ENCODE data around the gene GAREM1.

GAREM1 gene

GRCh38 chr18:32278177-32278799 lies 192.4 kb downstream of the GAREM1 start:
- no peaks in the 10 kb centered on the region for H3K27me3 ChIP-seq (ENCODE audit: control insufficient read depth, insufficient read depth, low read length)
- H3K36me3 ChIP-seq (ENCODE audit: control insufficient read depth, insufficient read depth, low read length), result no peaks in the 10 kb centered on the region
- H3K9me3 ChIP-seq (ENCODE audit: control insufficient read depth, insufficient read depth, low read length), result no peaks in the 10 kb centered on the region
- no peak overlapping the region for H3K4me3 ChIP-seq (ENCODE audit: low read depth, low read length)
- H3K9ac ChIP-seq (ENCODE audit: low read depth, low read length), result no peak overlapping the region
- H3K4me1 ChIP-seq (ENCODE audit: control insufficient read depth, insufficient read depth, low read length), result no peaks in the 10 kb centered on the region

- no peak overlapping the region for H3K4me3 ChIP-seq (ENCODE audit: low read depth, low read length)
- H3K27me3 ChIP-seq (ENCODE audit: control insufficient read depth, insufficient read depth, low read length), result no peaks in the 10 kb centered on the region
- no peaks in the 10 kb centered on the region for H3K4me1 ChIP-seq (ENCODE audit: control insufficient read depth, insufficient read depth, low read length)
- no peak overlapping the region for H3K9ac ChIP-seq (ENCODE audit: low read depth, low read length)
- no peaks in the 10 kb centered on the region for H3K36me3 ChIP-seq (ENCODE audit: control insufficient read depth, insufficient read depth, low read length)
- H3K9me3 ChIP-seq (ENCODE audit: control insufficient read depth, insufficient read depth, low read length), result no peaks in the 10 kb centered on the region
Measured at GRCh38 chr18:32277549-32277948, 193.1 kb downstream of the GAREM1 start.

- H3K9me3 ChIP-seq (ENCODE audit: control insufficient read depth, insufficient read depth, low read length), result no peaks in the 10 kb centered on the region
- H3K27me3 ChIP-seq (ENCODE audit: control insufficient read depth, insufficient read depth, low read length), result no peaks in the 10 kb centered on the region
- peaks cover 2% of the 10 kb centered on the region for H3K4me1 ChIP-seq (ENCODE audit: control insufficient read depth, insufficient read depth, low read length)
- no peaks in the 10 kb centered on the region for H3K36me3 ChIP-seq (ENCODE audit: control insufficient read depth, insufficient read depth, low read length)
- no peak overlapping the region for H3K4me3 ChIP-seq (ENCODE audit: low read depth, low read length)
- no peak overlapping the region for H3K9ac ChIP-seq (ENCODE audit: low read depth, low read length)
Measured at GRCh38 chr18:32276906-32277305, 193.8 kb downstream of the GAREM1 start.

DNA sequence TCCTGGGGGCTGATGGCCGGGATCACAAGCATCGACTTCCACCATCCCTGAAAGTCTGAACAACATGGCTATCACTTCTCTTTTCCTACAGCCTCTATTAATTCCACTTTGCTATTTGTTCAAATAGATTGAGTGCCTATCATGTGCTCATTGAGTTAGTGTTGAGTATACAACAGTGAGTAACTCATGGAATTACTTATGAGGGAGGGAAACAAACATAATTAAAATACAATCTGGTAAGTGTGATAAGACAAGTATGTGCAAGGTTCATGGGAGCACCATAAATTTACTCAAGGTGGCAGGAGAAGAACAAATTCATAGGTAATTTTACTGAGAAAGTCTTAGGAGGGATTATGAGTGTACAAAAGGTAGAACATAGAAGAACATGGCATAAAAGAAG lies 194.4 kb downstream of the GAREM1 start:
- Histone ChIP-seq H3K27me3 (ENCODE audit: control insufficient read depth, insufficient read depth, low read length) (no peaks in the 10 kb centered on the region), H3K36me3 (ENCODE audit: control insufficient read depth, insufficient read depth, low read length) (no peaks in the 10 kb centered on the region), H3K9ac (ENCODE audit: low read depth, low read length) (no peak overlapping the region), H3K4me3 (ENCODE audit: low read depth, low read length) (no peak overlapping the region), H3K9me3 (ENCODE audit: control insufficient read depth, insufficient read depth, low read length) (no peaks in the 10 kb centered on the region), H3K4me1 (ENCODE audit: control insufficient read depth, insufficient read depth, low read length) (peaks cover 3% of the 10 kb centered on the region)

DNA sequence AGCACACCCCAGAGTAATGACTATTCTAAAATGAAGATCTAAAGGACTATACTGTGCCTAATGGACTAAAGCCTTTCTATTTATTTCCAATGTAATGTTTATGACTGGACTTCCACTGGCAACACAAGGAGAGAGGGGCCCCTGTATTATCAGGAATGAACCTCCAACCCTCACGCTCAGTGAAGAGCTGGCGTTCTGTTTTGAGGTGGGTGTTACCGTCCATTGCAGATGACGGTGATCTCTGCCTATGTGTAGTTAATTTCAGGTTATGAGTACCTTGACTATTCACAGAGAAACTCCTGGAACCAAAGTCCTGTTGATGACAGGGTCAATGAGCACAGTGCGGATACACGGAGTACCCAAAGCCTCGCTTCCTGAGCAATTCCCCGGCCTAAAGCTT lies 195.5 kb downstream of the GAREM1 start:
- no peaks in the 10 kb centered on the region for H3K36me3 ChIP-seq (ENCODE audit: control insufficient read depth, insufficient read depth, low read length)
- no peak overlapping the region for H3K4me3 ChIP-seq (ENCODE audit: low read depth, low read length)
- no peak overlapping the region for H3K9ac ChIP-seq (ENCODE audit: low read depth, low read length)
- H3K9me3 ChIP-seq (ENCODE audit: control insufficient read depth, insufficient read depth, low read length), result no peaks in the 10 kb centered on the region
- no peaks in the 10 kb centered on the region for H3K27me3 ChIP-seq (ENCODE audit: control insufficient read depth, insufficient read depth, low read length)
- peaks cover 3% of the 10 kb centered on the region for H3K4me1 ChIP-seq (ENCODE audit: control insufficient read depth, insufficient read depth, low read length)

DNA sequence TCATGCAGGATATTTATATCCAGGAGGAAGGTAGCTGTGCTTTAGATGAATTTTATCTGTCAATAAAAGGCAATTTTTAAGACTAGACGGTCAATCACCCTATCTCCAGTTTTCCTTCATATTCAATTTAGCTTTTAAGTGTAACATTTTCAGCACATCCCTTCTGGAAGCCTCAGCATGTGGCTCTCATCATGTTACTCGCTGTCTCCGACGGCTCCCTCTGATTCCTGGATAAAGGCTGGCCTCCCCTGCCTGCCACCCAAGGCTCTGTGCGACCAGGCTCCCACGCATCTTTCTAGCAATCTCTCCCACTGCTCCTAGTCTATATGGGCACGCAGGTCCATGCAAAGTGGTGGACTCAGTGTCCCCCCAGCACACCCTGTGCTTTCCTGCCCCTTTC lies 196.4 kb downstream of the GAREM1 start:
- H3K9me3 ChIP-seq (ENCODE audit: control insufficient read depth, insufficient read depth, low read length), result no peaks in the 10 kb centered on the region
- H3K36me3 ChIP-seq (ENCODE audit: control insufficient read depth, insufficient read depth, low read length), result no peaks in the 10 kb centered on the region
- H3K4me1 ChIP-seq (ENCODE audit: control insufficient read depth, insufficient read depth, low read length), result peaks cover 3% of the 10 kb centered on the region
- no peak overlapping the region for H3K9ac ChIP-seq (ENCODE audit: low read depth, low read length)
- no peak overlapping the region for H3K4me3 ChIP-seq (ENCODE audit: low read depth, low read length)
- no peaks in the 10 kb centered on the region for H3K27me3 ChIP-seq (ENCODE audit: control insufficient read depth, insufficient read depth, low read length)

GRCh38 chr18:32271672-32272208 lies 198.9 kb downstream of the GAREM1 start:
- H3K4me3 ChIP-seq (ENCODE audit: low read depth, low read length), result no peak overlapping the region
- no peaks in the 10 kb centered on the region for H3K9me3 ChIP-seq (ENCODE audit: control insufficient read depth, insufficient read depth, low read length)
- peaks cover 3% of the 10 kb centered on the region for H3K4me1 ChIP-seq (ENCODE audit: control insufficient read depth, insufficient read depth, low read length)
- no peaks in the 10 kb centered on the region for H3K36me3 ChIP-seq (ENCODE audit: control insufficient read depth, insufficient read depth, low read length)
- H3K27me3 ChIP-seq (ENCODE audit: control insufficient read depth, insufficient read depth, low read length), result no peaks in the 10 kb centered on the region
- no peak overlapping the region for H3K9ac ChIP-seq (ENCODE audit: low read depth, low read length)

GRCh38 chr18:32270341-32270740 lies 200.3 kb downstream of the GAREM1 start:
- H3K36me3 ChIP-seq (ENCODE audit: control insufficient read depth, insufficient read depth, low read length), result no peaks in the 10 kb centered on the region

DNA sequence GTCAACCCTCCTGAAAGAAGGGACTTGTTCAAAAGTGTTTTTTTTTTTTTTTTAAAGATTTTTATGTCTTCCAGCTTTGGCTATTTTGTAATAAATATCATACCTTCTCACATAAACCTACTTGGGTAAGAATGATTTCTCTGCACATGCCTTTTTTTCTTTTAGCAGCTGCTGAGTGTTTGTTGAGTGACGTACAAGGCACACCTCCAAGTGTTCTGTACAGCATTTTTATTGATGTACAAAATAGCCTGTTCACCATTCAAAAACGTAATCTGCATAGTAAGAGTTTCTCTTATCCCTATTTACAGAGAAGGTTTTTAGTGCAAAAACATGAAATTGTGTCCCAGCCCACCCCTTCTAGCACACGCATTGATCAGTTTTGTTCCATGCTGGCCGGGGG lies 203.2 kb downstream of the GAREM1 start:
- H3K27me3 ChIP-seq (ENCODE audit: control insufficient read depth, insufficient read depth, low read length), result no peaks in the 10 kb centered on the region
- peaks cover 3% of the 10 kb centered on the region for H3K4me1 ChIP-seq (ENCODE audit: control insufficient read depth, insufficient read depth, low read length)
- no peaks in the 10 kb centered on the region for H3K9me3 ChIP-seq (ENCODE audit: control insufficient read depth, insufficient read depth, low read length)
- H3K4me3 ChIP-seq (ENCODE audit: low read depth, low read length), result no peak overlapping the region
- no peak overlapping the region for H3K9ac ChIP-seq (ENCODE audit: low read depth, low read length)
- no peaks in the 10 kb centered on the region for H3K36me3 ChIP-seq (ENCODE audit: control insufficient read depth, insufficient read depth, low read length)

More at GRCh38 chr18:32270341-32270740, 200.3 kb downstream of the GAREM1 start:
- H3K27me3 ChIP-seq (ENCODE audit: control insufficient read depth, insufficient read depth, low read length), result no peaks in the 10 kb centered on the region
- no peaks in the 10 kb centered on the region for H3K9me3 ChIP-seq (ENCODE audit: control insufficient read depth, insufficient read depth, low read length)
- H3K4me1 ChIP-seq (ENCODE audit: control insufficient read depth, insufficient read depth, low read length), result peaks cover 3% of the 10 kb centered on the region
- no peak overlapping the region for H3K4me3 ChIP-seq (ENCODE audit: low read depth, low read length)
- H3K9ac ChIP-seq (ENCODE audit: low read depth, low read length), result no peak overlapping the region

- Histone ChIP-seq H3K4me3 (ENCODE audit: low read depth, low read length) (no peak overlapping the region), H3K27me3 (ENCODE audit: control insufficient read depth, insufficient read depth, low read length) (no peaks in the 10 kb centered on the region), H3K4me1 (ENCODE audit: control insufficient read depth, insufficient read depth, low read length) (no peaks in the 10 kb centered on the region), H3K9ac (ENCODE audit: low read depth, low read length) (no peak overlapping the region), H3K36me3 (ENCODE audit: control insufficient read depth, insufficient read depth, low read length) (no peaks in the 10 kb centered on the region), H3K9me3 (ENCODE audit: control insufficient read depth, insufficient read depth, low read length) (no peaks in the 10 kb centered on the region)
Measured at GRCh38 chr18:32264401-32264800, 206.3 kb downstream of the GAREM1 start.

DNA sequence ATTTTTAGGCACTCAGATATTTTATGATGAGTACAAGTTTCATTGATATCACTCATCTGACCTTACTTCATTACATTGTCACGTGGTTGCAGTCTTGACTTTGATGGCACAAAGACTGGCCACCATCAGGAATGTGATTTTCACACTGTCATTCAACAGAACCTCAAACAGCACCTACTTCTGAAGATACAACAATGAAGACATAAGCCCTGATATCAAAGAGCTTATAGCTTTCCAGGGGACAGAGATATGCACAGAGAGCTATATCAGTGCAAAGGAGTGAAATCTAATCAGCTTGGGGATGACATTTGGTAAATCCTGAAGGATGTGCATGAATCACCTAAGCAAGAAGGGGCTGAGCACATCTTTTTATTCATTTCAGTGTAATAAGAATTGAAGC lies 208.6 kb downstream of the GAREM1 start:
- H3K9ac ChIP-seq (ENCODE audit: low read depth, low read length), result no peak overlapping the region
- H3K27me3 ChIP-seq (ENCODE audit: control insufficient read depth, insufficient read depth, low read length), result no peaks in the 10 kb centered on the region
- H3K4me3 ChIP-seq (ENCODE audit: low read depth, low read length), result no peak overlapping the region
- no peaks in the 10 kb centered on the region for H3K4me1 ChIP-seq (ENCODE audit: control insufficient read depth, insufficient read depth, low read length)
- no peaks in the 10 kb centered on the region for H3K36me3 ChIP-seq (ENCODE audit: control insufficient read depth, insufficient read depth, low read length)
- no peaks in the 10 kb centered on the region for H3K9me3 ChIP-seq (ENCODE audit: control insufficient read depth, insufficient read depth, low read length)

DNA sequence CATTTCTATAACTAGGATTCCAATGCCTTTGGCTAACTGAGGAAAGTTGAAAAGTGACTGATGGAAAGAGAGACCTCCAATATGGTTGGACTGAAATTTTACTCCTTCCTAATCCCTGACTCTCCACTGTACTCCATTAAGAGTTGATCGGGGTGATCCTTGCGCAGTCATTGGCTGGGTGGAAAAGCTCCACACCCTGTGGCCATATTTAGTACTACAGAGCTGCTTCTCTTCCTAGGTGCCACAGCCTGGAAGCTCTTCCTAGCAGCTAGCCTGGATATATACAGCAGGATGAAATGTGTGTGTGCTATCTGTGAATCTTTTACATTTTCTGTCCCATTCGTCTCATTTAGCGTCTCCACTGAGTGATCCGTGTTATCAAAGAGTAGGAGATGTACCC lies 209.7 kb downstream of the GAREM1 start:
- Histone ChIP-seq H3K9me3 (ENCODE audit: control insufficient read depth, insufficient read depth, low read length) (no peaks in the 10 kb centered on the region), H3K36me3 (ENCODE audit: control insufficient read depth, insufficient read depth, low read length) (no peaks in the 10 kb centered on the region), H3K9ac (ENCODE audit: low read depth, low read length) (no peak overlapping the region), H3K27me3 (ENCODE audit: control insufficient read depth, insufficient read depth, low read length) (no peaks in the 10 kb centered on the region), H3K4me1 (ENCODE audit: control insufficient read depth, insufficient read depth, low read length) (no peaks in the 10 kb centered on the region), H3K4me3 (ENCODE audit: low read depth, low read length) (no peak overlapping the region)
